Subcutaneous preadipocyte (primary cell): ENCODE results near the gene FBLIM1. TPM values are rescaled to one million over a fixed set of nuclear protein-coding genes. Genes with fewer than 3 reads are reported as not detected.

Experiments
- total RNA-seq: library from RNA; depleted of rRNA; stranded (reverse); fragments of >200 nt; gene quantifications from 2 replicates; pipeline ENCODE4 v1.2.3, GENCODE V29; 2012

Gene FBLIM1
- 11.0 and 17.0 TPM in 2 replicates for total RNA-seq

DNA sequence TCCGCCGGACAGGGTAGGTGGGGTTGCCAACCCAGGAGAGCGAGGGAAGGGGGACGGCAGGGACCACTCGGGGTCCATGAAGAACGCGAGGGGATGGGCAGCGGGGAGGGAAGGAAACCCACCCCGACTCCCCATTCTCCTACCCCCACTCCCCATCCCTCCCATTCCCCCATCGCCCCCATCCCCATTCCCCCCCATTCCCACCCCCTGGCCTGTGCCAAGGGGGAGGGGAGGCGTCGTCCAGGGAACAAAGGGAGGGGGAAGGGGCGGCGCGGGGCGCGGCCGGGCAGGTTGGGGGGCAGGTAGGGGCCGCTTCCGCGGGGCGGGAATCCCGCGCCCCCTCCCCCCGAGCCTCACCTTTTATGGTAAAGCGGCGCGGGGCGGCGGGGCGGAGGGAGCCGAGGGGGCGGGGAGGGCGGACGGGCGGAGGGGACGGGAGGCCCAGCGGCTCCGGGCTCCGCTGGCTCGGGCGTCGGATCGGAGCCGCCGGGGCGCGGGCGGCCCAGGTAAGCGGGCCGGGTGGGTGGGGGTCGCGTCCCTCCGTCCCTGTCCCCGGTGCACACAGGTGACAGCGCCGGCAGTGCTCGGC lies at the start of gene FBLIM1:
Gene FBLIM1 (plus strand): TSS at position 453 of the 589 bp plus-strand sequence. CDS start 6,189 bp downstream, outside the sequence.

DNA sequence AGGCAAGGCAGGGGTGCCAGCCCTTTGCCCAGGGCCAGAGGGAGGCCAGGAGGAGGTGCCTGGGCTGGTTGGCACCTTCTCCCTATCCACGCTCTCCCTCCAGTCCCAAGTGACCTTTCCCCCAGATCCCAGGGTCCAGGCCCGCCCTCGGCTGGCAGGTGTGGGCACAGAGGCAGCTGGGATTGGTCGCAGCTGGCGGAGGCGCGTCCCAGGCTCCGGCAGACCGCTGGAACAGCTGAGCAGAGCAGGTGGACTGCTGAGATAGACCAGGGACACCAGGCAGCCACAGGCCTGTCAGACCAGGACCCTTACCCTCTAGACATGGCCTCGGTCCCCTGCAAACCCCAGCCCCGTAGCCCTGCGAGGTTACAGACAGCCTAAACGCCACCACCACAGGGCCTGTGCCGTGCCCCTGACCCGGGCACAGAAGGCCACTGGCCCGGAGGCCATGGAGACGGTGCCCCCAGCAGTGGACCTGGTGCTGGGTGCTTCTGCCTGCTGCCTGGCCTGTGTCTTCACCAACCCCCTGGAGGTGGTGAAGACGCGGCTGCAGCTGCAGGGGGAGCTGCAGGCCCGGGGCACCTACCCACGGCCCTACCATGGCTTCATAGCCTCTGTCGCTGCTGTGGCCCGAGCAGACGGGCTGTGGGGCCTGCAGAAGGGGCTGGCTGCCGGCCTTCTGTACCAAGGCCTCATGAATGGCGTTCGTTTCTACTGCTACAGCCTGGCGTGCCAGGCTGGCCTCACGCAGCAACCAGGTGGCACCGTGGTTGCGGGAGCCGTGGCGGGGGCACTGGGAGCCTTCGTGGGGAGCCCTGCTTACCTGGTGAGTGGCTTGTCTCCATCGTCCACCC lies 22.3 kb upstream of the FBLIM1 start, which contains the start of gene SLC25A34:
Gene SLC25A34 (plus strand): TSS at position 221 of the 854 bp plus-strand sequence. CDS start 228 bp downstream, at position 449.

DNA sequence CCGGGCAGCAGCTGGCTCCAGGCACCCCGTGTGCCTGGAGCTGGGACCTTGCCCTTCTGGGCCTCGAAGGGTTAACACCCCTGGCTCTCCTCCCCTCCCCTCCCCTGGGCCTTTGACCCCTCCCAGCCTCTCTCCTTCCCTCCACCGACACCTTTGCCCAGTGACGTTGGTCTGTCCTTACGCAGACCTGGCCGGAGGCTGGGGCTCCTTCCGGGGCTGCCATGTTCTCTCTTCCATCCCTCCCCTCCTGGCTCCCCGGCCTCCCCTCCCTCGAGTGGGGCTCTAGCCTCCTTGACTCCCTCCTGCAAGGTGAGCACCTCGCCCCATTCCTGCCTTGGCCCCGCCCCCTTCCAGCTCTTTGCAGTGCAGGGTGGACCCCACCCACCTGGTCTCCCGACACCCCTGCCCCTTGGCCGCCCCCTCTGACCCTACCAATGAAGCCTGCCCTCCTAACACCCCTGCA lies 16.2 kb upstream of the FBLIM1 start, which contains the start of gene TMEM82:
Gene TMEM82 (plus strand): TSS at position 161 of the 463 bp plus-strand sequence. CDS start 61 bp downstream, at position 222.

DNA sequence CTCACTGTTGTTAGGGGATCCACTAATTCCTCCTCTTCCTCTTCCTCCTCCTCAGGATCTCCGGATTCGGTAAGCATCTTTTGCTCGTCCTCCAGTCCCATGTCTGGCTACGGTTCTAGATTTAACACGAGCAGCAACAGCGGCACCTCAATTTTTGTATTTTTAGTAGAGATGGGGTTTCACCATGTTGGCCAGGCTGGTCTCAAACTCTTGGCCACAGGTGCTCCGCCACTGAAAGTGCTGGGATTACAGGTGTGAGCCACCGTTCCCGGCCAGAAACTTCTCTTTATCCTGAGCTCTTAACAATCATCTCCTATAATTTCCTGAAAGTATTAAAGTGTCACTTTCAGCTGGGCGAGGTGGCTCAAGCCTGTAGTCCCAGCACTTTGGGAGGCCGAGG lies 49.0 kb downstream of the FBLIM1 start, which contains the start of gene UQCRHL:
Gene UQCRHL (minus strand): TSS at position 101 of the 400 bp plus-strand sequence. CDS start 0 bp downstream, at position 101.

Other genes with a start within 250 kb of the FBLIM1 start
- 3.9 and 6.6 TPM in 2 replicates for gene CASP9, start 234.6 kb upstream of the FBLIM1 start, total RNA-seq
- 15.1 and 20.9 TPM in 2 replicates for gene DNAJC16, start 231.9 kb upstream of the FBLIM1 start, total RNA-seq
- gene AGMAT, start 173.7 kb upstream of the FBLIM1 start, total RNA-seq: 2.2 and 2.9 TPM in 2 replicates
- gene DDI2, start 141.3 kb upstream of the FBLIM1 start, total RNA-seq: 26.6 and 28.3 TPM in 2 replicates
- gene PLEKHM2, start 74.5 kb upstream of the FBLIM1 start, total RNA-seq: 69.0 and 81.2 TPM in 2 replicates
- gene SLC25A34, start 22.5 kb upstream of the FBLIM1 start, total RNA-seq: 0.39 and 0.73 TPM in 2 replicates
- gene TMEM82, start 16.3 kb upstream of the FBLIM1 start, total RNA-seq: not detected in 2 replicates
- 1.5 and 2.2 TPM in 2 replicates for gene UQCRHL, start 48.9 kb downstream of the FBLIM1 start, total RNA-seq
- 12.9 and 23.5 TPM in 2 replicates for gene SPEN, start 88.9 kb downstream of the FBLIM1 start, total RNA-seq
- gene ZBTB17, start 217.3 kb downstream of the FBLIM1 start, total RNA-seq: 27.2 and 30.5 TPM in 2 replicates
- gene SRARP, start 245.4 kb downstream of the FBLIM1 start, total RNA-seq: not detected in 2 replicates